Spleen (tissue), 7 donors: ENCODE measurements around the gene SLC11A1.

Experiments used
- CTCF ChIP-seq, 11 experiments: fragments of 200-600 bp in 7 of 11; fragments of 450-650 bp in 4 of 11; sonication (generic) in 4 of 11; IDR thresholded peaks in 8 of 11; conservative IDR thresholded peaks in 3 of 11; 1 replicate in 7 of 11; 2 replicates in 4 of 11; pipeline versions ENCODE4 v1.4.0 to v1.8.0; 2016 to 2021; ENCODE audit warnings: antibody characterized with exemption in 11 of 11, inconsistent platforms in 4 of 11, mild to moderate bottlenecking in 1 of 11
- POLR2A ChIP-seq, 3 donors: fragments of 450-650 bp; IDR thresholded peaks; one replicate each; pipeline ENCODE4 v1.5.1; 2017; ENCODE audit warnings: antibody characterized with exemption in 3 of 3, mild to moderate bottlenecking in 1 of 3
- POLR2AphosphoS5 ChIP-seq, 3 donors: sonication (generic); formaldehyde crosslinking; IDR thresholded peaks; one replicate each; pipeline ENCODE4 v1.5.1; 2017; ENCODE audit warnings: antibody characterized with exemption in 3 of 3
- donor health status: DM: no; HTN: no; CAD: no; lungs with moderate emphysema.
- donor health status: DM: no; HTN: no; CAD: no.
- donor health status: DM: no; HTN: no; CAD: no.

GRCh38 chr2:218393750-218394290 is 11.7 kb downstream of the SLC11A1 start:
- TF ChIP-seq CTCF (IDR thresholded peaks at IDR 0.05 in 8 of 11, conservative IDR thresholded peaks at IDR 0.05 in 3 of 11): no peak
- TF ChIP-seq POLR2A (IDR thresholded peaks at IDR 0.05): no peak
- peak in 1 of 3 donors; percentile 36 for TF ChIP-seq POLR2AphosphoS5 (IDR thresholded peaks at IDR 0.05)
